ENCODE data around the gene HOXA2.

HOXA2 gene

GRCh38 chr7:27145165-27145913, 42.9 kb upstream of the HOXA2 start:
- Histone ChIP-seq H3K9ac (ENCODE audit: low read length) (no peak overlapping the region), H3K27me3 (ENCODE audit: control insufficient read depth, insufficient read depth, low read length) (peaks cover 100% of the 10 kb centered on the region), H3K36me3 (ENCODE audit: control insufficient read depth, low read depth, low read length) (no peaks in the 10 kb centered on the region), H3K4me1 (ENCODE audit: control insufficient read depth, low read depth, low read length) (peaks cover 3% of the 10 kb centered on the region), H3K9me3 (ENCODE audit: control insufficient read depth, low read depth, low read length) (peaks cover 3% of the 10 kb centered on the region), H3K27ac (ENCODE audit: low read length) (no peak overlapping the region), H3K4me3 (ENCODE audit: low read length) (no peak overlapping the region)

- peaks cover 100% of the 10 kb centered on the region for H3K27me3 ChIP-seq (ENCODE audit: control insufficient read depth, insufficient read depth, low read length)
- H3K9ac ChIP-seq (ENCODE audit: low read length) = no peak overlapping the region
- H3K4me3 ChIP-seq (ENCODE audit: low read length) = no peak overlapping the region
- peaks cover 3% of the 10 kb centered on the region for H3K9me3 ChIP-seq (ENCODE audit: control insufficient read depth, low read depth, low read length)
- H3K36me3 ChIP-seq (ENCODE audit: control insufficient read depth, low read depth, low read length) = no peaks in the 10 kb centered on the region
- H3K27ac ChIP-seq (ENCODE audit: low read length) = no peak overlapping the region
- H3K4me1 ChIP-seq (ENCODE audit: control insufficient read depth, low read depth, low read length) = peaks cover 3% of the 10 kb centered on the region
These were observed 42.3 kb upstream of the HOXA2 start for GRCh38 chr7:27144781-27145164.

- H3K27me3 ChIP-seq (ENCODE audit: control insufficient read depth, insufficient read depth, low read length) = peaks cover 100% of the 10 kb centered on the region
- H3K27ac ChIP-seq (ENCODE audit: low read length) = no peak overlapping the region
- H3K36me3 ChIP-seq (ENCODE audit: control insufficient read depth, low read depth, low read length) = no peaks in the 10 kb centered on the region
- H3K9me3 ChIP-seq (ENCODE audit: control insufficient read depth, low read depth, low read length) = peaks cover 3% of the 10 kb centered on the region
- H3K4me1 ChIP-seq (ENCODE audit: control insufficient read depth, low read depth, low read length) = peaks cover 3% of the 10 kb centered on the region
- no peak overlapping the region for H3K4me3 ChIP-seq (ENCODE audit: low read length)
- no peak overlapping the region for H3K9ac ChIP-seq (ENCODE audit: low read length)
These were observed 41.7 kb upstream of the HOXA2 start for GRCh38 chr7:27143950-27144780.

GRCh38 chr7:27143023-27143949, 40.8 kb upstream of the HOXA2 start, which contains the start of gene HOXA5:
Gene HOXA5, minus strand, starts transcription at chr7:27143681. Its CDS starts 74 bp downstream, at chr7:27143607.
- Histone ChIP-seq H3K27me3 (ENCODE audit: control insufficient read depth, insufficient read depth, low read length) (peaks cover 100% of the 10 kb centered on the region), H3K4me3 (ENCODE audit: low read length) (peak within 1 kb of the TSS; percentile 71), H3K4me1 (ENCODE audit: control insufficient read depth, low read depth, low read length) (peaks cover 3% of the 10 kb centered on the region), H3K27ac (ENCODE audit: low read length) (no peak within 1 kb of the TSS), H3K9me3 (ENCODE audit: control insufficient read depth, low read depth, low read length) (peaks cover 3% of the 10 kb centered on the region), H3K36me3 (ENCODE audit: control insufficient read depth, low read depth, low read length) (no peaks in the 10 kb centered on the region), H3K9ac (ENCODE audit: low read length) (no peak within 1 kb of the TSS)

- H3K36me3 ChIP-seq (ENCODE audit: control insufficient read depth, low read depth, low read length) = no peaks in the 10 kb centered on the region
- peaks cover 3% of the 10 kb centered on the region for H3K4me1 ChIP-seq (ENCODE audit: control insufficient read depth, low read depth, low read length)
- peak overlapping the region; percentile 71 for H3K4me3 ChIP-seq (ENCODE audit: low read length)
- no peak overlapping the region for H3K27ac ChIP-seq (ENCODE audit: low read length)
- H3K27me3 ChIP-seq (ENCODE audit: control insufficient read depth, insufficient read depth, low read length) = peaks cover 100% of the 10 kb centered on the region
- H3K9me3 ChIP-seq (ENCODE audit: control insufficient read depth, low read depth, low read length) = peaks cover 3% of the 10 kb centered on the region
- no peak overlapping the region for H3K9ac ChIP-seq (ENCODE audit: low read length)
These were observed 40.1 kb upstream of the HOXA2 start for GRCh38 chr7:27142580-27143022.

- H3K9me3 ChIP-seq (ENCODE audit: control insufficient read depth, low read depth, low read length) = peaks cover 3% of the 10 kb centered on the region
- no peaks in the 10 kb centered on the region for H3K36me3 ChIP-seq (ENCODE audit: control insufficient read depth, low read depth, low read length)
- H3K9ac ChIP-seq (ENCODE audit: low read length) = no peak overlapping the region
- H3K27me3 ChIP-seq (ENCODE audit: control insufficient read depth, insufficient read depth, low read length) = peaks cover 100% of the 10 kb centered on the region
- H3K4me1 ChIP-seq (ENCODE audit: control insufficient read depth, low read depth, low read length) = peaks cover 3% of the 10 kb centered on the region
- peak overlapping the region; percentile 71 for H3K4me3 ChIP-seq (ENCODE audit: low read length)
- H3K27ac ChIP-seq (ENCODE audit: low read length) = no peak overlapping the region
These were observed 39.6 kb upstream of the HOXA2 start for GRCh38 chr7:27141923-27142579.

GRCh38 chr7:27141137-27141922, 38.8 kb upstream of the HOXA2 start:
- Histone ChIP-seq H3K27me3 (ENCODE audit: control insufficient read depth, insufficient read depth, low read length) (peaks cover 100% of the 10 kb centered on the region), H3K27ac (ENCODE audit: low read length) (no peak overlapping the region), H3K4me1 (ENCODE audit: control insufficient read depth, low read depth, low read length) (peaks cover 3% of the 10 kb centered on the region), H3K4me3 (ENCODE audit: low read length) (no peak overlapping the region), H3K9ac (ENCODE audit: low read length) (no peak overlapping the region), H3K9me3 (ENCODE audit: control insufficient read depth, low read depth, low read length) (peaks cover 3% of the 10 kb centered on the region), H3K36me3 (ENCODE audit: control insufficient read depth, low read depth, low read length) (no peaks in the 10 kb centered on the region)

GRCh38 chr7:27140126-27140857, 37.8 kb upstream of the HOXA2 start:
- Histone ChIP-seq H3K9me3 (ENCODE audit: control insufficient read depth, low read depth, low read length) (peaks cover 3% of the 10 kb centered on the region), H3K4me1 (ENCODE audit: control insufficient read depth, low read depth, low read length) (peaks cover 3% of the 10 kb centered on the region), H3K27ac (ENCODE audit: low read length) (no peak overlapping the region), H3K27me3 (ENCODE audit: control insufficient read depth, insufficient read depth, low read length) (peaks cover 100% of the 10 kb centered on the region), H3K36me3 (ENCODE audit: control insufficient read depth, low read depth, low read length) (no peaks in the 10 kb centered on the region), H3K4me3 (ENCODE audit: low read length) (no peak overlapping the region), H3K9ac (ENCODE audit: low read length) (no peak overlapping the region)

- no peak overlapping the region for H3K27ac ChIP-seq (ENCODE audit: low read length)
- no peak overlapping the region for H3K4me3 ChIP-seq (ENCODE audit: low read length)
- H3K27me3 ChIP-seq (ENCODE audit: control insufficient read depth, insufficient read depth, low read length) = peaks cover 100% of the 10 kb centered on the region
- peaks cover 3% of the 10 kb centered on the region for H3K4me1 ChIP-seq (ENCODE audit: control insufficient read depth, low read depth, low read length)
- peaks cover 3% of the 10 kb centered on the region for H3K9me3 ChIP-seq (ENCODE audit: control insufficient read depth, low read depth, low read length)
- no peaks in the 10 kb centered on the region for H3K36me3 ChIP-seq (ENCODE audit: control insufficient read depth, low read depth, low read length)
- no peak overlapping the region for H3K9ac ChIP-seq (ENCODE audit: low read length)
These were observed 37.0 kb upstream of the HOXA2 start for GRCh38 chr7:27139334-27140125.
